WTC11 (cell line): ENCODE data around the gene SNX9. TPM values are rescaled to one million over a fixed set of nuclear protein-coding genes. Genes with fewer than 3 reads are reported as not detected.

ENCODE experiments used
- ATAC-seq: fragments of 200-7000 bp; cut with Tn5 transposase; 2 replicates; pipeline ENCODE4 v1.10.0; 2021; ENCODE audit warnings: mild to moderate bottlenecking, moderate library complexity
- CTCF ChIA-PET: fragments of 300-600 bp; sonication (Branson Sonifier 250); formaldehyde crosslinking; loops from one replicate; lab custom pipeline; 2021; ENCODE audit warnings: antibody characterized with exemption; lab: Charles Lee
- POLR2A ChIA-PET: fragments of 350-600 bp; sonication (Branson Sonifier 250); formaldehyde crosslinking; loops from one replicate; lab custom pipeline; 2021; ENCODE audit warnings: antibody characterized with exemption; lab: Charles Lee
- DNase-seq: peaks from one replicate; pipeline ENCODE4 v3.0.0; 2021; ENCODE audit warnings: low spot score
- H3K27ac Mint-ChIP-seq: 2 replicates; pipeline ENCODE4 v1.8.0; 2021; ENCODE audit warnings: mixed read lengths
- H3K27me3 Mint-ChIP-seq: 2 replicates; pipeline ENCODE4 v1.8.0; 2021; ENCODE audit warnings: low read depth, mild to moderate bottlenecking, moderate library complexity, mixed read lengths
- H3K36me3 Mint-ChIP-seq: 2 replicates; pipeline ENCODE4 v1.8.0; 2021; ENCODE audit warnings: mixed read lengths
- H3K4me1 Mint-ChIP-seq: 2 replicates; pipeline ENCODE4 v1.8.0; 2022; ENCODE audit warnings: mixed read lengths
- H3K4me3 Mint-ChIP-seq: 2 replicates; pipeline ENCODE4 v1.8.0; 2021; ENCODE audit warnings: mild to moderate bottlenecking, moderate library complexity, mixed read lengths
- H3K9me3 Mint-ChIP-seq: 2 replicates; pipeline ENCODE4 v1.8.0; 2021; ENCODE audit warnings: mixed read lengths
- AFF4 ChIP-seq: sonication (generic); formaldehyde crosslinking; IDR thresholded peaks from 2 replicates; pipeline ENCODE4 v1.8.1; 2023; ENCODE audit warnings: mild to moderate bottlenecking, missing genetic modification reagents, borderline replicate concordance
- ATF3 ChIP-seq: sonication (generic); formaldehyde crosslinking; conservative IDR thresholded peaks from 2 replicates; pipeline ENCODE4 v1.8.1; 2022; ENCODE audit warnings: mild to moderate bottlenecking, missing genetic modification reagents
- ATF6 ChIP-seq: sonication (generic); formaldehyde crosslinking; IDR thresholded peaks from 2 replicates; pipeline ENCODE4 v1.8.1; 2023; ENCODE audit warnings: mild to moderate bottlenecking, missing genetic modification reagents
- EMX1 ChIP-seq: fragments of 250-450 bp; sonication (Bioruptor Pico); IDR thresholded peaks from 2 replicates; pipeline ENCODE4 v1.8.0; 2021; ENCODE audit warnings: mild to moderate bottlenecking
- FOXK1 ChIP-seq: sonication (generic); formaldehyde crosslinking; IDR thresholded peaks from 2 replicates; pipeline ENCODE4 v1.8.0; 2022; ENCODE audit warnings: mild to moderate bottlenecking, moderate library complexity, missing genetic modification reagents
- IRF1 ChIP-seq: sonication (generic); formaldehyde crosslinking; IDR thresholded peaks from 2 replicates; pipeline ENCODE4 v1.8.0; 2023; ENCODE audit warnings: missing genetic modification reagents
- IRF2 ChIP-seq: sonication (generic); formaldehyde crosslinking; IDR thresholded peaks from 2 replicates; pipeline ENCODE4 v1.8.0; 2022; ENCODE audit warnings: low read depth, missing genetic modification reagents, borderline replicate concordance
- JUN ChIP-seq: sonication (generic); formaldehyde crosslinking; IDR thresholded peaks from 2 replicates; pipeline ENCODE4 v1.8.0; 2023; ENCODE audit warnings: mild to moderate bottlenecking, missing genetic modification reagents
- NR1H2 ChIP-seq: sonication (generic); formaldehyde crosslinking; IDR thresholded peaks from 2 replicates; pipeline ENCODE4 v1.9.0; 2021; ENCODE audit warnings: mild to moderate bottlenecking, moderate library complexity, missing genetic modification reagents
- PRRX2 ChIP-seq: fragments of 250-450 bp; sonication (Bioruptor Pico); IDR thresholded peaks from 2 replicates; pipeline ENCODE4 v1.8.0; 2021; ENCODE audit warnings: mild to moderate bottlenecking
- TCF7 ChIP-seq: sonication (generic); formaldehyde crosslinking; IDR thresholded peaks from 2 replicates; pipeline ENCODE4 v1.8.0; 2022; ENCODE audit warnings: mild to moderate bottlenecking, low read depth, missing genetic modification reagents, moderate library complexity
- TEAD4 ChIP-seq: sonication (generic); formaldehyde crosslinking; IDR thresholded peaks from 2 replicates; pipeline ENCODE4 v1.8.0; 2022; ENCODE audit warnings: mild to moderate bottlenecking, missing genetic modification reagents
- USF1 ChIP-seq: sonication (generic); formaldehyde crosslinking; IDR thresholded peaks from 2 replicates; pipeline ENCODE4 v1.8.0; 2022; ENCODE audit warnings: mild to moderate bottlenecking, missing genetic modification reagents
- ZBTB21 ChIP-seq: sonication (generic); formaldehyde crosslinking; IDR thresholded peaks from 2 replicates; pipeline ENCODE4 v1.8.1; 2023; ENCODE audit warnings: mild to moderate bottlenecking, missing genetic modification reagents, borderline replicate concordance
- ZNF219 ChIP-seq: sonication (generic); formaldehyde crosslinking; IDR thresholded peaks from 2 replicates; pipeline ENCODE4 v1.8.0; 2023; ENCODE audit warnings: missing genetic modification reagents, mild to moderate bottlenecking, borderline replicate concordance
- ZNF263 ChIP-seq: sonication (generic); formaldehyde crosslinking; IDR thresholded peaks from 2 replicates; pipeline ENCODE4 v1.8.1; 2022; ENCODE audit warnings: low read depth, mild to moderate bottlenecking, moderate library complexity, missing genetic modification reagents
- ZNF317 ChIP-seq: sonication (generic); formaldehyde crosslinking; IDR thresholded peaks from 2 replicates; pipeline ENCODE4 v1.8.1; 2023; ENCODE audit warnings: low read depth, mild to moderate bottlenecking, moderate library complexity, missing genetic modification reagents, borderline replicate concordance
- ZNF416 ChIP-seq: fragments of 250-450 bp; sonication (Bioruptor Pico); IDR thresholded peaks from 2 replicates; pipeline ENCODE4 v1.9.0; 2021; ENCODE audit warnings: mild to moderate bottlenecking, inconsistent platforms
- ZNF671 ChIP-seq: fragments of 250-450 bp; sonication (Bioruptor Pico); IDR thresholded peaks from 2 replicates; pipeline ENCODE4 v1.8.0; 2021; ENCODE audit warnings: mild to moderate bottlenecking
- total RNA-seq: library from RNA; stranded (reverse); gene quantifications from 3 replicates; pipeline ENCODE4 v1.2.3, GENCODE V29; 2021
- TF ChIP-seq, protein P1 (sequence below): fragments of 200-600 bp; IDR thresholded peaks from 2 replicates; pipeline ENCODE4 v1.8.0; 2022; ENCODE audit warnings: antibody characterized with exemption

The SNX9 gene
- total RNA-seq, 1 experiment from 2014 or later: 35.0 TPM

- no peak for ATAC-seq
- Mint-ChIP-seq H3K36me3 (peaks cover 5% of the 10 kb centered on the region; the same call in 1 of the 2 replicates), H3K27me3 (no peaks in the 10 kb centered on the region; the same call in 1 of the 2 replicates), H3K4me3 (no peak overlapping the region), H3K9me3 (peaks cover 28% of the 10 kb centered on the region), H3K27ac (no peak overlapping the region), H3K4me1 (no peaks in the 10 kb centered on the region)
- POLR2A ChIA-PET: no interaction called here
- CTCF ChIA-PET: interaction anchor here (0.6 kb wide), 1 partner anchor 53 kb away, joined by 4 read pairs; no protein-coding TSS in a partner anchor
- no peak for TF ChIP-seq ZNF671 (CRISPR knock-in tag)
- no peak for TF ChIP-seq FOXK1 (CRISPR knock-in tag)
- no peak for TF ChIP-seq ZNF219 (CRISPR knock-in tag)
- TF ChIP-seq EMX1 (CRISPR knock-in tag): no peak
- TF ChIP-seq USF1: no peak
- no peak for TF ChIP-seq ZNF416 (CRISPR knock-in tag)
- no peak for TF ChIP-seq IRF2 (CRISPR knock-in tag)
- no peak for TF ChIP-seq ZNF317 (CRISPR knock-in tag)
- TF ChIP-seq, protein P1, sequence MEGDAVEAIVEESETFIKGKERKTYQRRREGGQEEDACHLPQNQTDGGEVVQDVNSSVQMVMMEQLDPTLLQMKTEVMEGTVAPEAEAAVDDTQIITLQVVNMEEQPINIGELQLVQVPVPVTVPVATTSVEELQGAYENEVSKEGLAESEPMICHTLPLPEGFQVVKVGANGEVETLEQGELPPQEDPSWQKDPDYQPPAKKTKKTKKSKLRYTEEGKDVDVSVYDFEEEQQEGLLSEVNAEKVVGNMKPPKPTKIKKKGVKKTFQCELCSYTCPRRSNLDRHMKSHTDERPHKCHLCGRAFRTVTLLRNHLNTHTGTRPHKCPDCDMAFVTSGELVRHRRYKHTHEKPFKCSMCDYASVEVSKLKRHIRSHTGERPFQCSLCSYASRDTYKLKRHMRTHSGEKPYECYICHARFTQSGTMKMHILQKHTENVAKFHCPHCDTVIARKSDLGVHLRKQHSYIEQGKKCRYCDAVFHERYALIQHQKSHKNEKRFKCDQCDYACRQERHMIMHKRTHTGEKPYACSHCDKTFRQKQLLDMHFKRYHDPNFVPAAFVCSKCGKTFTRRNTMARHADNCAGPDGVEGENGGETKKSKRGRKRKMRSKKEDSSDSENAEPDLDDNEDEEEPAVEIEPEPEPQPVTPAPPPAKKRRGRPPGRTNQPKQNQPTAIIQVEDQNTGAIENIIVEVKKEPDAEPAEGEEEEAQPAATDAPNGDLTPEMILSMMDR: no peak
- no peak for TF ChIP-seq ZBTB21 (CRISPR knock-in tag)
- no peak for TF ChIP-seq ATF3 (CRISPR knock-in tag)
- TF ChIP-seq IRF1 (CRISPR knock-in tag): no peak
- TF ChIP-seq PRRX2 (CRISPR knock-in tag): no peak
- no peak for DNase-seq
These were observed 10.4 kb upstream of the SNX9 start for GRCh38 chr6:157812425-157813171.

DNA sequence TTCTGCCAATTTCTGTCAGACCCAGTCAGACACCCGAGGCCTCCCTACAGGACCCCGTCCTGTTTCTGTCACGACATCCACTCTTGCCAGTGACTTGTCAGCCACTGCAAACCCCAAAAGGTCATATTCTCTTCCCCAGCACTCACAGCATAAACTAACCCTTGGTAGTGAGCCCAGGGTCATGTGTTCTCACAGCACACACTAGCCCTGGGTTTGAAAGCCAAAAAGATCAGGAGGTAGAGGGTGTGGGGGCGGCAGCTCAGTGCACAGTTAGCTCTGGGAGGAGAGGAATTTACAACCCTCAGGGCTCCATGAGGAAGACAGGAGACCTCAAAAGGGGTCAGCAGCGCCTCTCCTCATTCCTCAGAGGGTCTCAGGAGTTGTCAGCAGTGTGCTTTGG, 9.9 kb upstream of the SNX9 start:
- no peak overlapping the region for H3K27ac Mint-ChIP-seq
- no peak overlapping the region for H3K4me3 Mint-ChIP-seq
- ChIA-PET CTCF (no interaction called here), POLR2A (no interaction called here)
- no peak for DNase-seq
- no peaks in the 10 kb centered on the region for H3K4me1 Mint-ChIP-seq
- peaks cover 7% of the 10 kb centered on the region; the same call in 1 of the 2 replicates for H3K36me3 Mint-ChIP-seq
- H3K27me3 Mint-ChIP-seq: no peaks in the 10 kb centered on the region; the same call in 1 of the 2 replicates
- no peak for ATAC-seq
- TF ChIP-seq FOXK1 (CRISPR knock-in tag): no peak
- no peak for TF ChIP-seq NR1H2 (CRISPR knock-in tag)
- TF ChIP-seq TCF7 (CRISPR knock-in tag): no peak
- TF ChIP-seq, all 79 proteins: peak for 0
- peaks cover 30% of the 10 kb centered on the region for H3K9me3 Mint-ChIP-seq

- ChIA-PET CTCF (no interaction called here), POLR2A (no interaction called here)
- DNase-seq (no peak), ATAC-seq (no peak)
- Mint-ChIP-seq H3K27ac (no peak overlapping the region), H3K4me1 (no peaks in the 10 kb centered on the region), H3K27me3 (no peaks in the 10 kb centered on the region; the same call in 1 of the 2 replicates), H3K9me3 (peaks cover 31% of the 10 kb centered on the region), H3K36me3 (peaks cover 7% of the 10 kb centered on the region; the same call in 1 of the 2 replicates), H3K4me3 (no peak overlapping the region)
- no peak for TF ChIP-seq TEAD4 (CRISPR knock-in tag)
- no peak for TF ChIP-seq IRF1 (CRISPR knock-in tag)
- TF ChIP-seq AFF4 (CRISPR knock-in tag): no peak
- TF ChIP-seq ZNF219 (CRISPR knock-in tag): no peak
- TF ChIP-seq JUN (CRISPR knock-in tag): no peak
- no peak for TF ChIP-seq ATF6 (CRISPR knock-in tag)
- no peak for TF ChIP-seq ZNF671 (CRISPR knock-in tag)
- TF ChIP-seq ZNF263 (CRISPR knock-in tag): no peak
These were observed 9.1 kb upstream of the SNX9 start for GRCh38 chr6:157813750-157814455.
